Activated B cell treated with CpG ODN at 0.5 μM for 24 hours (primary cell): ENCODE data around the gene CPPED1. TPM values are rescaled to one million over a fixed set of nuclear protein-coding genes. Genes with fewer than 3 reads are reported as not detected.

Experiments used
- ATAC-seq: fragments of 200-7000 bp; cut with Tn5 transposase; one replicate; pipeline ENCODE4 v1.10.0; 2021; ENCODE audit warnings: low read depth, mild to moderate bottlenecking, moderate library complexity
- CTCF ChIA-PET: fragments of 350-600 bp; sonication (Branson Sonifier 250); formaldehyde crosslinking; loops from one replicate; lab custom pipeline; 2021; ENCODE audit warnings: antibody characterized with exemption; lab: Charles Lee
- POLR2A ChIA-PET: fragments of 350-600 bp; sonication (Branson Sonifier 250); formaldehyde crosslinking; loops from one replicate; lab custom pipeline; 2021; ENCODE audit warnings: antibody characterized with exemption; lab: Charles Lee
- DNase-seq: peaks from one replicate; pipeline ENCODE4 v3.0.0; 2022
- H3K27ac Mint-ChIP-seq: one replicate; pipeline ENCODE4 v1.8.0; 2020; ENCODE audit warnings: mixed read lengths
- H3K27me3 Mint-ChIP-seq: one replicate; pipeline ENCODE4 v1.8.0; 2021; ENCODE audit warnings: mixed read lengths
- H3K36me3 Mint-ChIP-seq: one replicate; pipeline ENCODE4 v1.8.0; 2021; ENCODE audit warnings: low read depth, mixed read lengths
- H3K4me1 Mint-ChIP-seq: one replicate; pipeline ENCODE4 v1.8.0; 2021; ENCODE audit warnings: mixed read lengths
- H3K4me3 Mint-ChIP-seq: one replicate; pipeline ENCODE4 v1.8.0; 2020; ENCODE audit warnings: mild to moderate bottlenecking, mixed read lengths
- H3K9me3 Mint-ChIP-seq: one replicate; pipeline ENCODE4 v1.8.0; 2020; ENCODE audit warnings: mixed read lengths
- intact Hi-C: fragments of 100-400 bp; cut with micrococcal nuclease; formaldehyde crosslinking; loops from one replicate; pipeline ENCODE4 v1.15.1; 2024
- total RNA-seq: library from RNA; stranded (reverse); gene quantifications from 2 replicates; pipeline ENCODE4 v1.2.3, GENCODE V29; 2022
- TF ChIP-seq, protein P1 (sequence below): fragments of 200-600 bp; IDR thresholded peaks from one replicate; pipeline ENCODE4 v1.8.0; 2022; ENCODE audit warnings: antibody characterized with exemption, mild to moderate bottlenecking

The CPPED1 gene
- total RNA-seq, 1 donor from 2014 or later, result 14.1 TPM

DNA sequence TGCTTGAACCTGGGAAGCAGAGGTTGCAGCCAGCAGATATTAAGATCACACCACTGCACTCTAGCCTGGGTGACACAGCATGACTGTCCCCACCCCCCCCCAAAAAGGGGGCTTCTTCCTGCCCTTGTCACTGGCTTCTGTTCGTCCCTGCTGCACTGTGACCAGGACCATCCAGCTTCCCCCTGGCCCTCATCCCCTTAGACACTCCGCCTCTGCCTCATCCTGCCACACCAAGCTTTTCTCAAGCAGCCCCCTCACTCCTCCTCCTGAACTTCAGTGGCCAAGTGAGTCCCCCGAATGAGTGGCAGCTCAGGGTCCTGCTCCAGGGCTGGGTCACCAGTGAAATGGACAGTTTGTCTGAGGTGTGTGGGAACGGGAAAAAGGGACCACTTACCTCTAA lies 177.3 kb downstream of the CPPED1 start:
- Mint-ChIP-seq H3K4me1 (no peaks in the 10 kb centered on the region), H3K4me3 (no peak overlapping the region), H3K36me3 (no peaks in the 10 kb centered on the region), H3K27ac (no peak overlapping the region), H3K27me3 (peaks cover 8% of the 10 kb centered on the region), H3K9me3 (no peaks in the 10 kb centered on the region)
- CTCF ChIA-PET, result no interaction called here
- no peak for ATAC-seq
- POLR2A ChIA-PET, result no interaction called here
- no peak for DNase-seq
- intact Hi-C loops, result no loop called here
- TF ChIP-seq, protein P1, sequence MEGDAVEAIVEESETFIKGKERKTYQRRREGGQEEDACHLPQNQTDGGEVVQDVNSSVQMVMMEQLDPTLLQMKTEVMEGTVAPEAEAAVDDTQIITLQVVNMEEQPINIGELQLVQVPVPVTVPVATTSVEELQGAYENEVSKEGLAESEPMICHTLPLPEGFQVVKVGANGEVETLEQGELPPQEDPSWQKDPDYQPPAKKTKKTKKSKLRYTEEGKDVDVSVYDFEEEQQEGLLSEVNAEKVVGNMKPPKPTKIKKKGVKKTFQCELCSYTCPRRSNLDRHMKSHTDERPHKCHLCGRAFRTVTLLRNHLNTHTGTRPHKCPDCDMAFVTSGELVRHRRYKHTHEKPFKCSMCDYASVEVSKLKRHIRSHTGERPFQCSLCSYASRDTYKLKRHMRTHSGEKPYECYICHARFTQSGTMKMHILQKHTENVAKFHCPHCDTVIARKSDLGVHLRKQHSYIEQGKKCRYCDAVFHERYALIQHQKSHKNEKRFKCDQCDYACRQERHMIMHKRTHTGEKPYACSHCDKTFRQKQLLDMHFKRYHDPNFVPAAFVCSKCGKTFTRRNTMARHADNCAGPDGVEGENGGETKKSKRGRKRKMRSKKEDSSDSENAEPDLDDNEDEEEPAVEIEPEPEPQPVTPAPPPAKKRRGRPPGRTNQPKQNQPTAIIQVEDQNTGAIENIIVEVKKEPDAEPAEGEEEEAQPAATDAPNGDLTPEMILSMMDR, result no peak

DNA sequence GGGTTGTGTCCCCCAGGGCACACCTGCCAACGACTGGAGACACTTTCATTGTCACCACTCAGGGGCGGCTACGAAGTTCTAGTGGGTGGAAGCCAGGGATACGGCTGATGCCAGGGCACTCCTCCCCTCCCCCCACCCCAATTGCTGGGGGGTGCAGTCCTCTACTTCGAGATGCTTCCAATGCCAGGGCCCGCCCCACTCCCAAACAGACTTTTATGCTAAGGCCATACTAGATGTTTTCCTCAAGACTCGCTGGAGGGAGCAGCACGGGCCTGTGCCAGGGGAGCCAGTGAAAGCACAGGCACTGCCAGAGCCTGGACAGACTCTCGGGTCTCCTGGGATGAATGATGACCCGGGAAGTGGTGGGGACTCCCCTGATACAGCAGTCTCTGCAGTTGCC lies 178.0 kb downstream of the CPPED1 start:
- TF ChIP-seq, protein P1, result no peak
- Mint-ChIP-seq H3K27me3 (peaks cover 8% of the 10 kb centered on the region), H3K27ac (no peak overlapping the region), H3K4me3 (no peak overlapping the region), H3K9me3 (no peaks in the 10 kb centered on the region), H3K36me3 (no peaks in the 10 kb centered on the region), H3K4me1 (no peaks in the 10 kb centered on the region)
- no peak for ATAC-seq
- CTCF ChIA-PET, result no interaction called here
- no peak for DNase-seq
- POLR2A ChIA-PET, result no interaction called here
- intact Hi-C loops, result no loop called here

DNA sequence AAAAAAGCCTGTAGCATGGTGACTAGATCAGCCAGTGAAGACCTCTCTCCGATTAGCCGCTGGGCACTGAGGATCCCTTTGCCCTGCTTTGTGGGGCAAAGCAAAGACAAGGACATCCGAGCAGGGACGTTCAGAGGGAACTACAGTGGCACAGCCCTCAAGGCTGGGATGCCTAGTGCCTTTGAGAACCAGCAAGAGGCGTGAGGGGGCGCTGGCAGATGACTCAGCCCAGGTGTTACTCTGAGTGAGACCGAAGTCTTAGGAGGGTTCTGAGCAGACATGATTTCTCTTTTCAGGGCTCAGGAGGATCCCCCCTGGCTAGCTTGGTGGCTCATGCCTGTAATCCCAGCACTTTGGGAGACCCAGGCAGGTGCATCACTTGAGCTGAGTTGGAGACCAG lies 178.6 kb downstream of the CPPED1 start:
- Mint-ChIP-seq H3K4me3 (no peak overlapping the region), H3K9me3 (no peaks in the 10 kb centered on the region), H3K36me3 (no peaks in the 10 kb centered on the region), H3K27me3 (peaks cover 3% of the 10 kb centered on the region), H3K4me1 (no peaks in the 10 kb centered on the region), H3K27ac (no peak overlapping the region)
- ChIA-PET POLR2A (no interaction called here), CTCF (no interaction called here)
- ATAC-seq, result no peak
- DNase-seq, result no peak
- intact Hi-C loops, result no loop called here
- TF ChIP-seq, protein P1, result no peak

DNA sequence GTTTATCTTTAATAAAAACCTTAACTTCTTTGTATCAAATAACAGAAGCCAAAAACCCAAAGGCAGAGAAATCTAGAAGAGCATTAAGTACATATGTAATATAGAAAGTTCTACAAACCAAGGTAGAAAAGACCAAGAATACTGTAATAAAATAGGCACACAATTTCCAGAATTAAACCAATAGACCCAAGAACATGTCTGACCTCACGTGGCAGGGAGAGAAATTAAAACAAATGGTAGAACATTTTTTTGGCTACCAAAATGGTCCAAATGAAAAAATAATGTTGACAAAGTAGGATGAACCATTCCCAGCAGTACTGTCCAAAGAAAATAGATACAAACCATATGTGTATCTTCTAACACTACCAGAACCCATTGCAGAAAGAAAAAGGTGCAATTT lies 183.5 kb downstream of the CPPED1 start:
- POLR2A ChIA-PET, result no interaction called here
- no peak for ATAC-seq

DNA sequence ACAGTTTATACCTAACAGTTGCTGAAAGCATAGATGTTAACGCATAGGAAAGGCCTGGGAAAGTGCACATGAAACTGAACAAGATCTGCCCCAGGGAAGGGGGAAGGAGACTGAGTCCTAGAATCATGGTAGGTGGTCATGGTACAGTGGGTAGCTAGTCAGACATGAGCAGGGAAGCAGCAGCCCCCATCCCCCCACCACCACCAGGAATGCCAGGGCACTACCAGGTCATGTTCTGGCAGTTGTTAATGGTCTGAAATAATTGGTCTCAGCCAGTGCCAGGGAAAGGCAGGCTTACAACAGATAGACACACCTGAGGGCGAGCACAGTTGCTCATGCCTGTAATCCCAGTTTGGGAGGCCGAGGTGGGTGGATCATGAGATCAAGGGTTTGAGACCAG lies 185.2 kb downstream of the CPPED1 start:
- ChIA-PET POLR2A (no interaction called here), CTCF (no interaction called here)
- no peak for ATAC-seq
- no peaks in the 10 kb centered on the region for H3K36me3 Mint-ChIP-seq
- H3K4me3 Mint-ChIP-seq, result no peak overlapping the region
- H3K27ac Mint-ChIP-seq, result no peak overlapping the region
- no peak for DNase-seq
- H3K9me3 Mint-ChIP-seq, result no peaks in the 10 kb centered on the region
- TF ChIP-seq, protein P1, result no peak
- H3K27me3 Mint-ChIP-seq, result peaks cover 3% of the 10 kb centered on the region
- intact Hi-C loops, result no loop called here
- H3K4me1 Mint-ChIP-seq, result peaks cover 2% of the 10 kb centered on the region

More for the DNA sequence above, 183.5 kb downstream of the CPPED1 start:
- Mint-ChIP-seq H3K4me1 (no peaks in the 10 kb centered on the region), H3K27ac (no peak overlapping the region), H3K4me3 (no peak overlapping the region), H3K36me3 (no peaks in the 10 kb centered on the region), H3K27me3 (peaks cover 2% of the 10 kb centered on the region), H3K9me3 (no peaks in the 10 kb centered on the region)
- CTCF ChIA-PET, result interaction anchor here (0.7 kb wide), 1 partner anchor 525 kb away, joined by 3 read pairs; no protein-coding TSS in a partner anchor
- intact Hi-C loops, result loop anchor here (1.0 kb wide), 1 partner anchor 165 kb away; no protein-coding TSS in a partner anchor
- TF ChIP-seq, protein P1, result no peak
- no peak for DNase-seq
